Activated T-cell treated with anti-CD3 and anti-CD28 coated beads, Interleukin-2, amount 50 U/mL, for 72 hours (primary cell): ENCODE data around the gene TUBB4A. TPM values are rescaled to one million over a fixed set of nuclear protein-coding genes. Genes with fewer than 3 reads are reported as not detected.
"Not testable (repeated sequence)": the region's sequence is repeated elsewhere in the genome, so short reads cannot be mapped to it uniquely, and the experiment has no call there.

Experiments used
- ATAC-seq, 2 donors: fragments of 150-1000 bp; cut with Tn5 transposase; replicated peaks in 1 of 2; 2 replicates each; pipeline ENCODE4 v1.10.0; 2021; ENCODE audit warnings: moderate library complexity in 2 of 2, mild to moderate bottlenecking in 1 of 2
- DNase-seq, 2 donors: peaks; one replicate each; pipeline ENCODE4 v3.0.0; 2021 to 2022; ENCODE audit warnings: mixed read lengths in 1 of 2
- H3K27ac Mint-ChIP-seq: one replicate; pipeline ENCODE4 v1.8.0; 2022; ENCODE audit warnings: mild to moderate bottlenecking, moderate library complexity, mixed read lengths
- H3K27me3 Mint-ChIP-seq: one replicate; pipeline ENCODE4 v1.8.0; 2022; ENCODE audit warnings: low read depth, mixed read lengths
- H3K36me3 Mint-ChIP-seq, 2 donors: one replicate each; pipeline ENCODE4 v1.8.0; 2022; ENCODE audit warnings: mixed read lengths in 2 of 2, mild to moderate bottlenecking in 1 of 2; ENCODE audit not compliant: insufficient read depth in 2 of 2
- H3K4me1 Mint-ChIP-seq: one replicate; pipeline ENCODE4 v1.8.0; 2022; ENCODE audit warnings: low read depth, mixed read lengths
- H3K4me3 Mint-ChIP-seq, 2 donors: one replicate each; pipeline ENCODE4 v1.8.0; 2022; ENCODE audit warnings: mild to moderate bottlenecking in 2 of 2, mixed read lengths in 2 of 2, moderate library complexity in 2 of 2
- H3K9me3 Mint-ChIP-seq, 2 donors: one replicate each; pipeline ENCODE4 v1.8.0; 2022; ENCODE audit warnings: mixed read lengths in 2 of 2
- total RNA-seq, 2 donors: library from RNA; stranded (reverse); gene quantifications; one replicate each; pipeline ENCODE4 v1.2.3, GENCODE V29; 2022

TUBB4A gene
- total RNA-seq = 10 to 100 TPM in 1 of 2 donors, 1 to 10 TPM in 1; 8.7 to 11.9 TPM

- Mint-ChIP-seq H3K36me3 (no peaks in the 10 kb centered on the region), H3K4me3 (peak within 1 kb of the TSS; percentile 68 to 93), H3K9me3 (no peaks in the 10 kb centered on the region), H3K27ac (no peak within 1 kb of the TSS), H3K4me1 (peaks cover 22% of the 10 kb centered on the region), H3K27me3 (peaks cover 14% of the 10 kb centered on the region)
- peak; percentile 76 to 83 for ATAC-seq
- peak; percentile 58 to 67 for DNase-seq
Measured at GRCh38 chr19:6501740-6502648, at the start of gene TUBB4A. Gene TUBB4A (minus strand): TSS chr19:6502309. CDS start chr19:6502212, 97 bp downstream.

- H3K4me3 Mint-ChIP-seq = no peak overlapping the region
Measured at GRCh38 chr19:6551091-6551490, 49.0 kb upstream of the TUBB4A start.

GRCh38 chr19:6550679-6551078, 48.6 kb upstream of the TUBB4A start:
- not testable (repeated sequence) for DNase-seq, H3K36me3 Mint-ChIP-seq, H3K27me3 Mint-ChIP-seq, H3K27ac Mint-ChIP-seq, H3K4me3 Mint-ChIP-seq, ATAC-seq, H3K9me3 Mint-ChIP-seq
- H3K4me1 Mint-ChIP-seq = peaks cover 12% of the 10 kb centered on the region

More at GRCh38 chr19:6551091-6551490, 49.0 kb upstream of the TUBB4A start:
- no peak overlapping the region for H3K27ac Mint-ChIP-seq
- H3K36me3 Mint-ChIP-seq = no peaks in the 10 kb centered on the region
- H3K27me3 Mint-ChIP-seq = no peaks in the 10 kb centered on the region
- peaks cover 0 to 3% of the 10 kb centered on the region in 2 donors for H3K9me3 Mint-ChIP-seq
- DNase-seq = no peak
- ATAC-seq = no peak
- peaks cover 12% of the 10 kb centered on the region for H3K4me1 Mint-ChIP-seq

GRCh38 chr19:6543866-6544347, 41.8 kb upstream of the TUBB4A start:
- ATAC-seq = peak; percentile 34 to 39
- Mint-ChIP-seq H3K9me3 (peaks cover 0 to 3% of the 10 kb centered on the region in 2 donors), H3K27ac (no peak overlapping the region), H3K4me1 (peaks cover 12% of the 10 kb centered on the region), H3K36me3 (no peaks in the 10 kb centered on the region), H3K27me3 (no peaks in the 10 kb centered on the region), H3K4me3 (peak overlapping the region in 1 of 2 donors; percentile 21)
- peak in 1 of 2 donors; percentile 13 for DNase-seq

- H3K27ac Mint-ChIP-seq = no peak overlapping the region
- no peak overlapping the region for H3K4me3 Mint-ChIP-seq
- no peaks in the 10 kb centered on the region for H3K27me3 Mint-ChIP-seq
- H3K36me3 Mint-ChIP-seq = no peaks in the 10 kb centered on the region
- no peak for ATAC-seq
- no peak for DNase-seq
- H3K4me1 Mint-ChIP-seq = peaks cover 31% of the 10 kb centered on the region
- H3K9me3 Mint-ChIP-seq = no peaks in the 10 kb centered on the region
Measured at GRCh38 chr19:6540918-6541689, 39.0 kb upstream of the TUBB4A start.

GRCh38 chr19:6539514-6539913, 37.4 kb upstream of the TUBB4A start:
- no peaks in the 10 kb centered on the region for H3K27me3 Mint-ChIP-seq
- no peak overlapping the region for H3K27ac Mint-ChIP-seq
- no peaks in the 10 kb centered on the region for H3K9me3 Mint-ChIP-seq

GRCh38 chr19:6535558-6536137, 33.5 kb upstream of the TUBB4A start:
- H3K9me3 Mint-ChIP-seq = no peaks in the 10 kb centered on the region
- no peak for ATAC-seq
- peaks cover 28% of the 10 kb centered on the region for H3K27me3 Mint-ChIP-seq
- H3K4me3 Mint-ChIP-seq = peak overlapping the region; percentile 11 to 35
- H3K4me1 Mint-ChIP-seq = peaks cover 48% of the 10 kb centered on the region
- H3K27ac Mint-ChIP-seq = peak overlapping the region; percentile 61
- DNase-seq = no peak
- H3K36me3 Mint-ChIP-seq = peaks cover 2 to 8% of the 10 kb centered on the region in 2 donors

More at GRCh38 chr19:6539514-6539913, 37.4 kb upstream of the TUBB4A start:
- Mint-ChIP-seq H3K36me3 (peaks cover 0 to 3% of the 10 kb centered on the region in 2 donors), H3K4me1 (peaks cover 39% of the 10 kb centered on the region), H3K4me3 (no peak overlapping the region)
- ATAC-seq (no peak), DNase-seq (no peak)

- no peaks in the 10 kb centered on the region for H3K9me3 Mint-ChIP-seq
- peaks cover 39% of the 10 kb centered on the region for H3K27me3 Mint-ChIP-seq
- ATAC-seq (no peak), DNase-seq (no peak)
- peaks cover 2 to 11% of the 10 kb centered on the region in 2 donors for H3K36me3 Mint-ChIP-seq
- H3K4me1 Mint-ChIP-seq = peaks cover 58% of the 10 kb centered on the region
- H3K4me3 Mint-ChIP-seq = peak overlapping the region in 1 of 2 donors; percentile 47
- no peak overlapping the region for H3K27ac Mint-ChIP-seq
Measured at GRCh38 chr19:6534451-6535093, 32.5 kb upstream of the TUBB4A start.

GRCh38 chr19:6533746-6534418, 31.8 kb upstream of the TUBB4A start:
- Mint-ChIP-seq H3K27me3 (peaks cover 45% of the 10 kb centered on the region), H3K36me3 (peaks cover 2 to 11% of the 10 kb centered on the region in 2 donors), H3K27ac (peak overlapping the region; percentile 12), H3K9me3 (no peaks in the 10 kb centered on the region), H3K4me1 (peaks cover 63% of the 10 kb centered on the region), H3K4me3 (peak overlapping the region; percentile 15 to 29)
- ATAC-seq = no peak
- DNase-seq = no peak

- Mint-ChIP-seq H3K36me3 (peaks cover 2 to 11% of the 10 kb centered on the region in 2 donors), H3K27ac (peak overlapping the region; percentile 49), H3K9me3 (no peaks in the 10 kb centered on the region), H3K27me3 (peaks cover 45% of the 10 kb centered on the region), H3K4me1 (peaks cover 56% of the 10 kb centered on the region), H3K4me3 (peak overlapping the region; percentile 82 to 85)
- no peak for DNase-seq
- ATAC-seq = no peak
Measured at GRCh38 chr19:6533000-6533328, 30.9 kb upstream of the TUBB4A start.

GRCh38 chr19:6532244-6532999, 30.3 kb upstream of the TUBB4A start:
- peaks cover 2 to 11% of the 10 kb centered on the region in 2 donors for H3K36me3 Mint-ChIP-seq
- H3K27ac Mint-ChIP-seq = peak overlapping the region; percentile 49
- peaks cover 45% of the 10 kb centered on the region for H3K27me3 Mint-ChIP-seq
- H3K4me3 Mint-ChIP-seq = peak overlapping the region; percentile 82 to 85
- H3K9me3 Mint-ChIP-seq = no peaks in the 10 kb centered on the region
- DNase-seq (peak in 1 of 2 donors; percentile 23), ATAC-seq (no peak)
- peaks cover 56% of the 10 kb centered on the region for H3K4me1 Mint-ChIP-seq
